ENCODE results near the gene TOR2A. TPM values are rescaled to one million over a fixed set of nuclear protein-coding genes. Genes with fewer than 3 reads are reported as not detected.
A peak's percentile ranks its signal among the peaks of the same experiment; 100 is the strongest.
"Not testable (repeated sequence)": the region's sequence is repeated elsewhere in the genome, so short reads cannot be mapped to it uniquely, and the experiment has no call there.

The TOR2A gene
- total RNA-seq, 1 donor, result 4.7 TPM

DNA sequence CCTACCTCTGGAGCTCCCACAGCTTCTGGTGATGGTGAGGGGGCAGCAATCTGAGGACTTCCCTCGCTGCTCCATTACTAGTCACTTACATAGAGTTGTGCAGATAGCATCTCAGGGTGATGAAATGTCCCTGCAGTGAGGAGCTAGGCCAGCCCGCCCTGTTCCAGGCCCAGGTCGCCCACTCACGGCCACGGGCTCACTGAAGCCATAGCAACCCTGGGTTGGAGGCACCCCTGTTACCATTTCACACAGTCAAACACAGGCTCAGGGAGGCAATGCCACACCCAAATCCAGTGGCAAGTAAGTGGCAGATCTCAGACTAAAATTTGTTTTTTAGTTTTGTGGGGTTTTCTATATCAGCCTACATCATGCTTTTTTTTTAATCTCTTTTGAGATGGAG, 23.7 kb upstream of the TOR2A start:
- no peaks in the 10 kb centered on the region for H3K4me1 ChIP-seq (ENCODE audit: insufficient read depth, low read length)
- DNase-seq (ENCODE audit: insufficient read length, low spot score, missing footprints), result peak; percentile 74
- no peaks in the 10 kb centered on the region for H4K20me1 ChIP-seq (ENCODE audit: insufficient read depth, low read length)
- no peaks in the 10 kb centered on the region for H3K79me2 ChIP-seq (ENCODE audit: insufficient read depth, low read length)
- TF ChIP-seq, protein P1, sequence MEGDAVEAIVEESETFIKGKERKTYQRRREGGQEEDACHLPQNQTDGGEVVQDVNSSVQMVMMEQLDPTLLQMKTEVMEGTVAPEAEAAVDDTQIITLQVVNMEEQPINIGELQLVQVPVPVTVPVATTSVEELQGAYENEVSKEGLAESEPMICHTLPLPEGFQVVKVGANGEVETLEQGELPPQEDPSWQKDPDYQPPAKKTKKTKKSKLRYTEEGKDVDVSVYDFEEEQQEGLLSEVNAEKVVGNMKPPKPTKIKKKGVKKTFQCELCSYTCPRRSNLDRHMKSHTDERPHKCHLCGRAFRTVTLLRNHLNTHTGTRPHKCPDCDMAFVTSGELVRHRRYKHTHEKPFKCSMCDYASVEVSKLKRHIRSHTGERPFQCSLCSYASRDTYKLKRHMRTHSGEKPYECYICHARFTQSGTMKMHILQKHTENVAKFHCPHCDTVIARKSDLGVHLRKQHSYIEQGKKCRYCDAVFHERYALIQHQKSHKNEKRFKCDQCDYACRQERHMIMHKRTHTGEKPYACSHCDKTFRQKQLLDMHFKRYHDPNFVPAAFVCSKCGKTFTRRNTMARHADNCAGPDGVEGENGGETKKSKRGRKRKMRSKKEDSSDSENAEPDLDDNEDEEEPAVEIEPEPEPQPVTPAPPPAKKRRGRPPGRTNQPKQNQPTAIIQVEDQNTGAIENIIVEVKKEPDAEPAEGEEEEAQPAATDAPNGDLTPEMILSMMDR (IDR thresholded peaks at IDR 0.05; ENCODE audit: extremely low read depth, low read depth, low read length), result no peak
- no peaks in the 10 kb centered on the region for H3K9me3 ChIP-seq (ENCODE audit: low read depth, low read length)
- peaks cover 23% of the 10 kb centered on the region for H3K27me3 ChIP-seq (ENCODE audit: insufficient read depth, low read length)
- H3K27ac ChIP-seq (ENCODE audit: low read depth, low read length), result no peak overlapping the region
- H3K36me3 ChIP-seq (ENCODE audit: insufficient read depth, low read length), result no peaks in the 10 kb centered on the region
- no peak overlapping the region for H3K4me2 ChIP-seq (ENCODE audit: insufficient read depth, low read length)
- H2AFZ ChIP-seq (ENCODE audit: low read length), result no peak overlapping the region
- H3K4me3 ChIP-seq (ENCODE audit: insufficient read depth, low read length), result no peak overlapping the region

DNA sequence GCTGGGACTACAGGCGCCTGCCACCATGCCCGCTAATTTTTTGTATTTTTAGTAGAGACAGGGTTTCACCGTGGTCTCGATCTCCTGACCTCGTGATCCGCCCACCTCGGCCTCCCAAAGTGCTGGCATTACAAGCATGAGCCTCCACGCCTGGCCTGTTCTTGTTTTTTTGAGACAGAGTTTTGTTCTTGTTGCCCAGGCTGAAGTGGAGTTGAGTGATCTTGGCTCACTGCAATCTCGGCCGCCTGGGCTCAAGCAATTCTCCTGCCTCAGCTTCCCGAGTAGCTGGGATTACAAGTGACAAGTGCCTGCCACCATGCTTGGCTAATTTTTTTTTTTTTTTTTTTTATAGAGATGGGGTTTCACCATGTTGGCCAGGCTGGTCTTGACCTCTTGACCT, 21.7 kb upstream of the TOR2A start:
- not testable (repeated sequence) for H3K4me3 ChIP-seq (ENCODE audit: insufficient read depth, low read length); H3K9me3 ChIP-seq (ENCODE audit: low read depth, low read length); H3K79me2 ChIP-seq (ENCODE audit: insufficient read depth, low read length); H3K27ac ChIP-seq (ENCODE audit: low read depth, low read length); H3K36me3 ChIP-seq (ENCODE audit: insufficient read depth, low read length); DNase-seq (ENCODE audit: insufficient read length, low spot score, missing footprints); H2AFZ ChIP-seq (ENCODE audit: low read length); H4K20me1 ChIP-seq (ENCODE audit: insufficient read depth, low read length); H3K4me2 ChIP-seq (ENCODE audit: insufficient read depth, low read length); H3K4me1 ChIP-seq (ENCODE audit: insufficient read depth, low read length)
- peaks cover 31% of the 10 kb centered on the region for H3K27me3 ChIP-seq (ENCODE audit: insufficient read depth, low read length)

- H4K20me1 ChIP-seq (ENCODE audit: insufficient read depth, low read length), result no peaks in the 10 kb centered on the region
- H3K4me1 ChIP-seq (ENCODE audit: insufficient read depth, low read length), result no peaks in the 10 kb centered on the region
- no peaks in the 10 kb centered on the region for H3K36me3 ChIP-seq (ENCODE audit: insufficient read depth, low read length)
- no peaks in the 10 kb centered on the region for H3K9me3 ChIP-seq (ENCODE audit: low read depth, low read length)
- H3K27me3 ChIP-seq (ENCODE audit: insufficient read depth, low read length), result peaks cover 31% of the 10 kb centered on the region
- no peak for DNase-seq (ENCODE audit: insufficient read length, low spot score, missing footprints)
- no peak overlapping the region for H3K27ac ChIP-seq (ENCODE audit: low read depth, low read length)
- no peaks in the 10 kb centered on the region for H3K79me2 ChIP-seq (ENCODE audit: insufficient read depth, low read length)
- TF ChIP-seq, protein P1 (IDR thresholded peaks at IDR 0.05; ENCODE audit: extremely low read depth, low read depth, low read length), result no peak
- no peak overlapping the region for H3K4me3 ChIP-seq (ENCODE audit: insufficient read depth, low read length)
- H3K4me2 ChIP-seq (ENCODE audit: insufficient read depth, low read length), result no peak overlapping the region
- no peak overlapping the region for H2AFZ ChIP-seq (ENCODE audit: low read length)
Measured at GRCh38 chr9:127756233-127756632, 21.1 kb upstream of the TOR2A start.

GRCh38 chr9:127755061-127756060, 20.3 kb upstream of the TOR2A start:
- Histone ChIP-seq H3K4me1 (ENCODE audit: insufficient read depth, low read length) (no peaks in the 10 kb centered on the region), H3K9me3 (ENCODE audit: low read depth, low read length) (no peaks in the 10 kb centered on the region), H2AFZ (ENCODE audit: low read length) (no peak overlapping the region), H3K4me3 (ENCODE audit: insufficient read depth, low read length) (no peak overlapping the region), H3K79me2 (ENCODE audit: insufficient read depth, low read length) (no peaks in the 10 kb centered on the region), H3K4me2 (ENCODE audit: insufficient read depth, low read length) (no peak overlapping the region), H3K36me3 (ENCODE audit: insufficient read depth, low read length) (no peaks in the 10 kb centered on the region), H3K27ac (ENCODE audit: low read depth, low read length) (no peak overlapping the region), H4K20me1 (ENCODE audit: insufficient read depth, low read length) (no peaks in the 10 kb centered on the region), H3K27me3 (ENCODE audit: insufficient read depth, low read length) (peaks cover 31% of the 10 kb centered on the region)
- DNase-seq (ENCODE audit: insufficient read length, low spot score, missing footprints), result peak; percentile 72
- TF ChIP-seq, protein P1 (IDR thresholded peaks at IDR 0.05; ENCODE audit: extremely low read depth, low read depth, low read length), result no peak

Data from osteoblast (primary cell).